CD14-positive monocyte (primary cell): ENCODE data around the gene TSPEAR. TPM values are rescaled to one million over a fixed set of nuclear protein-coding genes. Genes with fewer than 3 reads are reported as not detected.

Source experiments
- DNase-seq, 3 donors: peaks; one replicate each; pipeline ENCODE4 v3.0.0-alpha.2; 2011 to 2022
- H2AFZ ChIP-seq: 2 replicates; pipeline ENCODE4 v1.6.0; 2012; ENCODE audit warnings: mild to moderate bottlenecking, low read depth, low read length, inconsistent platforms; ENCODE audit not compliant: insufficient read depth, poor library complexity, severe bottlenecking
- H3K27ac ChIP-seq, 2 donors: 1 replicate in 1 of 2; 2 replicates in 1 of 2; pipeline ENCODE4 v1.5.1; 2012 to 2013; ENCODE audit warnings: low read length in 2 of 2, control low read depth in 1 of 2, inconsistent platforms in 1 of 2, low read depth in 1 of 2, mild to moderate bottlenecking in 1 of 2
- H3K27me3 ChIP-seq, 2 donors: one replicate each; pipeline versions ENCODE4 v1.6.0 to v1.6.1; 2011 to 2013; ENCODE audit warnings: low read length in 2 of 2; ENCODE audit not compliant: control insufficient read depth in 2 of 2, insufficient read depth in 2 of 2
- H3K36me3 ChIP-seq, 2 donors: replicated peaks in 1 of 2; 1 replicate in 1 of 2; 2 replicates in 1 of 2; pipeline versions ENCODE4 v1.5.1 to v1.6.1; 2012 to 2013; ENCODE audit warnings: low read length in 2 of 2, control low read depth in 1 of 2, inconsistent platforms in 1 of 2, mild to moderate bottlenecking in 1 of 2; ENCODE audit not compliant: insufficient read depth in 2 of 2, control insufficient read depth in 1 of 2
- H3K4me1 ChIP-seq, 2 donors: 1 replicate in 1 of 2; 2 replicates in 1 of 2; pipeline versions ENCODE4 v1.5.1 to v1.6.1; 2012 to 2013; ENCODE audit warnings: low read length in 2 of 2, control low read depth in 1 of 2, inconsistent platforms in 1 of 2, mild to moderate bottlenecking in 1 of 2, moderate library complexity in 1 of 2; ENCODE audit not compliant: insufficient read depth in 2 of 2, control insufficient read depth in 1 of 2
- H3K4me2 ChIP-seq: replicated peaks from 2 replicates; pipeline ENCODE3; 2012; ENCODE audit warnings: low read length, moderate library complexity, mild to moderate bottlenecking; ENCODE audit not compliant: poor library complexity, severe bottlenecking; ENCODE audit errors: extremely low read depth
- H3K4me3 ChIP-seq, 3 experiments: fragments of 200-600 bp in 1 of 3; sonication (generic) in 1 of 3; replicated peaks in 1 of 3; 1 replicate in 2 of 3; 2 replicates in 1 of 3; pipeline ENCODE4 v1.5.1; 2011 to 2013; ENCODE audit warnings: low read length in 3 of 3, mild to moderate bottlenecking in 3 of 3, control low read depth in 2 of 3, low read depth in 2 of 3, inconsistent platforms in 1 of 3, moderate library complexity in 1 of 3
- H3K79me2 ChIP-seq: 2 replicates; pipeline ENCODE4 v1.6.0; 2012; ENCODE audit warnings: mild to moderate bottlenecking, control low read depth, inconsistent platforms, low read length, moderate library complexity; ENCODE audit not compliant: insufficient read depth
- H3K9ac ChIP-seq: 2 replicates; pipeline ENCODE4 v1.6.0; 2017; ENCODE audit warnings: low read length, mild to moderate bottlenecking; ENCODE audit not compliant: insufficient read depth, poor library complexity, severe bottlenecking
- H3K9me3 ChIP-seq, 2 donors: replicated peaks in 1 of 2; 1 replicate in 1 of 2; 2 replicates in 1 of 2; pipeline versions ENCODE4 v1.5.1 to v1.6.1; 2012 to 2013; ENCODE audit warnings: low read length in 2 of 2, control low read depth in 1 of 2; ENCODE audit not compliant: control insufficient read depth in 1 of 2, insufficient read depth in 1 of 2
- H4K20me1 ChIP-seq: 2 replicates; pipeline ENCODE4 v1.6.0; 2012; ENCODE audit warnings: mild to moderate bottlenecking, low read length, control low read depth, moderate library complexity; ENCODE audit not compliant: insufficient read depth
- H3K27ac Mint-ChIP-seq, 7 donors: one replicate each; pipeline ENCODE4 v1.8.0; 2020; ENCODE audit warnings: mild to moderate bottlenecking in 7 of 7, mixed read lengths in 7 of 7, moderate library complexity in 6 of 7, inconsistent platforms in 2 of 7
- H3K27me3 Mint-ChIP-seq, 3 donors: one replicate each; pipeline ENCODE4 v1.8.0; 2021 to 2022; ENCODE audit warnings: low read depth in 3 of 3, mild to moderate bottlenecking in 3 of 3, mixed read lengths in 3 of 3, moderate library complexity in 3 of 3, inconsistent platforms in 1 of 3
- H3K36me3 Mint-ChIP-seq, 2 donors: one replicate each; pipeline ENCODE4 v1.8.0; 2020; ENCODE audit warnings: mixed read lengths in 2 of 2, inconsistent platforms in 1 of 2, mild to moderate bottlenecking in 1 of 2
- H3K4me1 Mint-ChIP-seq: one replicate; pipeline ENCODE4 v1.8.0; 2020; ENCODE audit warnings: mild to moderate bottlenecking, mixed read lengths
- H3K4me3 Mint-ChIP-seq, 2 donors: one replicate each; pipeline ENCODE4 v1.8.0; 2020; ENCODE audit warnings: mild to moderate bottlenecking in 2 of 2, mixed read lengths in 2 of 2, moderate library complexity in 1 of 2
- H3K9me3 Mint-ChIP-seq, 7 donors: one replicate each; pipeline ENCODE4 v1.8.0; 2020 to 2022; ENCODE audit warnings: mixed read lengths in 7 of 7, mild to moderate bottlenecking in 6 of 7, moderate library complexity in 6 of 7, inconsistent platforms in 2 of 7
- CTCF ChIP-seq: fragments of 200-600 bp; IDR thresholded peaks from one replicate; pipeline ENCODE4 v1.8.0; 2022; ENCODE audit warnings: antibody characterized with exemption, mild to moderate bottlenecking
- WGBS: methylation state at CpG from one replicate; pipeline ENCODE4 v1.1.5; 2013; ENCODE audit warnings: missing lambda C conversion rate; ENCODE audit not compliant: insufficient coverage; 5-methylcytosine and 5-hydroxymethylcytosine counted together
- intact Hi-C, 2 donors: fragments of 100-400 bp; cut with micrococcal nuclease; formaldehyde crosslinking; loops; one replicate each; pipeline versions ENCODE4 v1.15.0 to v1.15.1; 2023
- polyA plus RNA-seq, 3 donors: library from polyadenylated mRNA; depleted of rRNA in 1 of 3; unstranded in 2 of 3; stranded (reverse) in 1 of 3; fragments of 300-500 nt in 2 of 3; fragments of >200 nt in 1 of 3; fragmentation: Illumina TruSeq in 2 of 3; gene quantifications; 1 replicate in 2 of 3; 2 replicates in 1 of 3; pipeline ENCODE4 v1.2.3, GENCODE V29; 2012 to 2021

Gene TSPEAR
- polyA plus RNA-seq, 3 donors: not detected

GRCh38 chr21:44496564-44497550 lies 214.5 kb downstream of the TSPEAR start:
- TF ChIP-seq CTCF: no peak
- Histone ChIP-seq H3K9ac (no peak overlapping the region), H3K4me1 (no peaks in the 10 kb centered on the region), H3K27me3 (no peaks in the 10 kb centered on the region), H3K4me2 (no peak overlapping the region), H3K27ac (no peak overlapping the region), H4K20me1 (no peaks in the 10 kb centered on the region), H3K4me3 (no peak overlapping the region), H2AFZ (no peak overlapping the region), H3K9me3 (peaks cover 24 to 25% of the 10 kb centered on the region in 2 donors), H3K79me2 (no peaks in the 10 kb centered on the region), H3K36me3 (no peaks in the 10 kb centered on the region)
- no peak for DNase-seq
- WGBS: 67% methylated on average over 23 of the region's 27 CpGs
- peaks cover 2 to 14% (median 7%) of the 10 kb centered on the region in 3 donors for H3K27me3 Mint-ChIP-seq
- H3K4me1 Mint-ChIP-seq: peaks cover 8% of the 10 kb centered on the region
- no peaks in the 10 kb centered on the region for H3K36me3 Mint-ChIP-seq
- intact Hi-C loops: no loop called here
- H3K4me3 Mint-ChIP-seq: no peak overlapping the region
- no peak overlapping the region for H3K27ac Mint-ChIP-seq
- H3K9me3 Mint-ChIP-seq: peaks cover 18 to 35% (median 24%) of the 10 kb centered on the region in 7 donors

- H3K27ac ChIP-seq: no peak overlapping the region
- H3K36me3 ChIP-seq: no peaks in the 10 kb centered on the region
- peaks cover 8% of the 10 kb centered on the region for H3K4me1 Mint-ChIP-seq
- H3K27me3 ChIP-seq: no peaks in the 10 kb centered on the region
- H3K9me3 Mint-ChIP-seq: peaks cover 19 to 36% (median 28%) of the 10 kb centered on the region in 7 donors
- DNase-seq: no peak
- no peaks in the 10 kb centered on the region for H3K79me2 ChIP-seq
- peak overlapping the region in 1 of 7 donors; percentile 3 for H3K27ac Mint-ChIP-seq
- TF ChIP-seq CTCF: no peak
- H3K4me2 ChIP-seq: no peak overlapping the region
- peaks cover 2 to 16% (median 7%) of the 10 kb centered on the region in 3 donors for H3K27me3 Mint-ChIP-seq
- intact Hi-C loops: no loop called here
- no peaks in the 10 kb centered on the region for H3K4me1 ChIP-seq
- no peaks in the 10 kb centered on the region for H4K20me1 ChIP-seq
- H2AFZ ChIP-seq: no peak overlapping the region
- H3K9ac ChIP-seq: no peak overlapping the region
- peaks cover 29 to 32% of the 10 kb centered on the region in 2 donors for H3K9me3 ChIP-seq
- no peak overlapping the region for H3K4me3 Mint-ChIP-seq
- 90% methylated on average over 2 of the region's 16 CpGs for WGBS
- no peaks in the 10 kb centered on the region for H3K36me3 Mint-ChIP-seq
- no peak overlapping the region for H3K4me3 ChIP-seq
Measured at GRCh38 chr21:44495611-44496563, 215.5 kb downstream of the TSPEAR start.
